CD4-positive, alpha-beta T cell treated with Interleukin-4 for 4 hours (primary cell): ENCODE data around the gene NTN1.
"Not testable (repeated sequence)": the region's sequence is repeated elsewhere in the genome, so short reads cannot be mapped to it uniquely, and the experiment has no call there.

Source experiments
- DNase-seq: peaks from one replicate; pipeline ENCODE4 v3.0.0-alpha.2; 2020

The NTN1 gene

DNA sequence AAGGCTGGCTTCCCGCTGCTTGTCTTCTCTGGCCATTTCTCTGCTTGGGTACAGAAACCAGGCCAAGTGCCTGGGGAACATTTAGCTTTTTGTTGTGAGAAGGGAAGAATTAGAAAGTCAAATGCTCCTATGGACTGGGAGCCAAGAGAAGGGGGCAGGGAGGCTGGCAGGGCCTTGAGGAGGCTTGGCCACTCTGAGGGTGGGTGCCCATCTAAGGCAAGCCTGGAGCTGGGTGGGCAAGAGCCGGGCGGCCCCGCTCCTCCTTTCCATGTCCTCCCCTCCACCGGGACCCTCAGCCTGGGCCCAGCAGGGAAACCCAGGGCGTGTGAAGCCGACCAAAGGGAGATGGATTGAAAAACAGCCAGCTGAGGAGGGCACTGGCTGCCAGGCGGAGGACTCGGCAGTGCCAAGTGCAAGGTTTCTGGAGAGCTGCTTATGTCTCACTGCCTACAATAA lies 69.4 kb downstream of the NTN1 start:
- no peak for DNase-seq

DNA sequence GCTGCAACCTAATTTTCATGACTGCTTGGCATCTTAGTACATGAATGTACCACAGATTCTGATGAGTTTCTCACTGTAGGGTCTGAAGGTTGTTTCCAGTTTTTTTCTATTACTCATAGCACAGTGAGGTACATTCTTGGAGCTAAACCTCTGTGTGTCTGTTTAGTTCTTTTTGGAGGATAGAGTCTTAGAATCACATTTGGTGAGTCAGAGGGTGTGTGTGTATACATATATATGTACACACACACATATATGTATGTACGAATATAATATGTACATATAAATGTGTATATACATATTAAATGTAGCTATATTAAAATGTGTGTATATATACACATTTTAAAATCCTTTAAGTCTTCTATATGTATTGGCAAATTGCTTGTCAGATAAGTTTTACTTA lies 72.9 kb downstream of the NTN1 start:
- no peak for DNase-seq

DNA sequence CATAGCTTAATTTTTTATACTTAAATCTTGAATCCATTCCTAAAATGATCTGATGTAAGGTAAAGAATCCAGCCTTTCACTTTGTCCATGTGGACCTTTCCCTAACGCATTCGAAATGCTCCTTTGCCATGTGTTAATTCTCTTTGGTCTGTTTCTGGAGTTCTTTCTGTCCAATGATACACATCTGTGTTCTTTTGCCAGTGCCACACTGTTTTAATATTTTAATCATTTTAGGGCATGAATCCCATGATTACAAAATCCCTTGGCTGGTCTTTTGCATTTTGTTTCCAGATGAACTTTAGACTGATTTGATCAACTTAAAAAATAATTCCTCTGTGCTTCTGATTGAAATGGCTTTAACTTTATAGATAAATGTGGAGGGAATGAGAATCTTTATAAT lies 74.1 kb downstream of the NTN1 start:
- DNase-seq, result no peak

DNA sequence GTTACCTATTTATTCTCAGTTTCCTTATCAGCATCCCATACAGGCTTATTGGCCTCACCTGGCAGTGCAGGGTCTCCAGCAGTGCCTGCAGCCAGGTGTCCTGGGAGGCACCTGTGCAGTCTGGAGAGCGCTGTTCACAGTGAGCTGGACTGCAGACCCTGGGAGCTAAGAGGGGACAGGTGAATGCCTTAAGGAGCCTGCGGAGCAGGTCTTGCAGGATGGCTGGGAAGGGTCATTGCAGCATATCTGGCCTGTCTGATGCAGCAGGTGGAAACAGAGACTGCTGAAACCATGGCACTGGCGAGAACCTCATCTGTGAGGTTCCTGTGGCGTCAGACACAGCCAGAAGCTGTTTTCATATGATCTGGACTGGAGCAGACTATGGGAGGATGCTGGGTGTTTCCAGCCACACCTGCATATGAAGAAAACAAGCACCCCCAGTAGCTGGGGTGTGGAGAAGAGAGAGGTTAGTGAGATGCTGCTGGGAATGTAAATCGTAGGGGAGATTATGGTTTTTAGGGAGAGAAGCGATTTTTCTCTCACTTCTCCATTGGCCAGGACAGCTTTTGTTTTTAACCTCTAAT lies 77.0 kb downstream of the NTN1 start:
- no peak for DNase-seq

DNA sequence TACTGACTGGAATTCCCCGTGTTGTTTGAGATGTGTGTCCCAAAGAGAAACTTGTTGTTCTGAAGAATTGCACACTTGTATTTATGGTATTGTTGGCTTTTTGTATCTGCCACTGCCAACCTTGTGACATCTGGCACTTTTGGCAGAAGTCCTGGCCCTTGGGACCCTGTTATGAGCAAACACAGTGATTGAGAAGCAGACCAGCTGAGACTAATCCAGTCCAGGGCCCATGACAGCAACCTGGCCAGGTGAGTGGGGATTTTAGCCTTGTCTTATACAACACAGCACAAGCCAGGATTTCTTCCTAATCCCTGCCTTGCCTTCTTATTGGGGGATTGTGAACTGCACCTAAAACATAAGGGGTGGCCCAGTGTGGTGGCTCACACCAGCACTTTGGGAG lies 80.0 kb downstream of the NTN1 start:
- no peak for DNase-seq

DNA sequence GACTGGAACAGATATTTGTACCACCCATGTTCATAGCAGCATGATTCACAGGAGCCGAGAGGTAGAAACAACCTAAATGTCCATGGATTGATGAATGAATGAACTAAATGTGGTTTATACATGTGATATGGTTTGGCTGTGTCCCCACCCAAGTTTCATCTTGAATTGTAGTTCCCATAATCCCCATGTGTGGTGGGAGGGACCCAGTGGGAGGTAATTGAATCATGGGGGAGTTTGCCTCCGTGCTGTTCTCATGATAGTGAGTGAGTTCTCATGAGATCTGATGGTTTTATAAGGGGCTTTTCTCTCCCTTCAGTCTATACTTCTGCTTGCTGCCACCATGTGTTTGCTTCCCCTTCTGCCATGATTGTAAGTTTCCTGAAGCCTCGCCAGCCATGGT lies 81.9 kb downstream of the NTN1 start:
- DNase-seq, result not testable (repeated sequence)

DNA sequence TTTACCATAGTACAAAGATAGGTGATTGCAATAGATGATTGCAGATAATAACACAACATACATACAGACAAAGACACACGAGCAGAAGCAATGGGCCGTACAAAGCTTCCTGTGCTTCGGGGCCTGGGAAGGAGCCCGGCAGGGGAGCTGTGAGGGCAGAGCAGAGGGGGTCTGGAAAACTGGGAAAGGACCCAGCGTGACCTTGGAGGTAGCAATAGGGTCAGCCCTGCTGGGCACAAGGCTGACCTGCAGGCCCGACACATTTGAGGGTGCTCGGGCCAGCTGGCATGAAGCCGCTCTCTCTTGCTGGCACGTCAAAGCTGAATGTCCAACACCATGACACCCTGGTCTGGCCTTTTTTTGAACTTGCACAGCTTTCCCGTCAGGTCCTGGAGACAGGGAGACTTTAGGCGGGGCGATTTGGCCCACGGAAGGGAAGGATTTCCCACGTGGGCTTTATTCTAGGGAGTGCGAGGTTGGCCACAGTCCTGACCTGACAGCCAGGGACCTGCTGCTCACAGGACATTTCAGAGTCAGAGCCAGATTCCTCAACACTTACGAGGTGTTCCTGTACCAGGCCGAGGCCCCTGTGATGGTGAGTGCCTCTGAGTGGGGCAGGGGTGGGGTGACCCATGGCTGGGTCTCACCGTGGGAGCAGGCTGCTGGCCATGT lies 83.2 kb downstream of the NTN1 start:
- DNase-seq, result no peak

DNA sequence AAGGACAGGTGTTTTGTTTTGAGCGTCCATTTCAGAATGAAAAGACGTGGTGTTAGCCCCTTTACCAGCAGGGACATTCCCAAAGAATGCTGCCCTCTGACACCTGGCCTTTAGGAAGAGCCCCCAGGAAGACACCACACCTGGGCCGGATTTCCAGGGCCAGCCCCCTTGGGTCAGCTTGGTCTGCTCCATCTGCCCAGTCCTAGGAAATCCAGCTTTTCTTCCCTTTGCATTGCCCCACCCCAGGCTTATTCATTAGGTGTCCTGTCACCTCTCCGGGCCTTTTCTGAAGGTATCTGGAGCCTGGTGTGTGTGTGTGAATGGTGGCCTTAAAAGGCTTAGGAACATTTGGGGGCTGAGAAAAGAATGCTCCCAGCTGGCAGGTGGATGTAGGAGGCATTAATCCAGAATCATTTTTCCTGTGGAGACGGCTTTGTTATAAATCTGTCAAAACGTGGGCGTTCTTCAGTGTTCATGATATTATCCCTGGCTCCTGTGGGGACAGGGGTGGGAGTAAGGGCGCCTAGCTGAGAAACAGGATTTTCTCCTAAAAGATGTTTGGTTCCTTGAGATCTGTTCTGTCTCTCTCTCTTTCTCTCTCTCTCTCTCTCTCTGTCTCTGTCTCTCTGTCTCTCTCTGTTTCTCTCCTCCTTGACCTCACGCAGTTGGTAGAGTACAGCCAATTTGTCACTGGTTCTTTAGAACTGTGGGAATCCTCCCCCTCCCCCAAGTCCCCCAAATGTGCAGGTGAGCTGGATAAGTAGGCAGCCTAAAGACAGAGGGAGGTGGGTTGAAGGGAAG lies 84.0 kb downstream of the NTN1 start:
- no peak for DNase-seq

DNA sequence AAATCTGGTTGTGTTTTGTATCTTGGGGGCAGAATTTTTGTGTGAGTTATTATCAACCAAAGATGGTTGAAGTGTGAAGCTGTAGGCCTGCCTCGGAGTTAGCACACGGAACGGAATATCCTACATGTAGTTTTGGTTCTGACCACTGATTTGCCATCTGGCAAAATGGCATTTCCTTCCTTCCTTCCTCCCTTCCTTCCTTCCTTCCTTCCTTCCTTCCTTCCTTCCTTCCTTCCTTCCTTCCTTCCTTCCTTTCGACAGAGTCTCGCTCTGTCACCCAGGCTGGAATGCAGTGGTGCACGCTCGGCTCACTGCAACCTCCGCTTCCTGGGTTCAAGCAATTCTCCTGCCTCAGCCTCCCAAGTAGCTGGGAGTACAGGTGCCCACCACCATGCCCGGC lies 85.0 kb downstream of the NTN1 start:
- DNase-seq, result not testable (repeated sequence)

DNA sequence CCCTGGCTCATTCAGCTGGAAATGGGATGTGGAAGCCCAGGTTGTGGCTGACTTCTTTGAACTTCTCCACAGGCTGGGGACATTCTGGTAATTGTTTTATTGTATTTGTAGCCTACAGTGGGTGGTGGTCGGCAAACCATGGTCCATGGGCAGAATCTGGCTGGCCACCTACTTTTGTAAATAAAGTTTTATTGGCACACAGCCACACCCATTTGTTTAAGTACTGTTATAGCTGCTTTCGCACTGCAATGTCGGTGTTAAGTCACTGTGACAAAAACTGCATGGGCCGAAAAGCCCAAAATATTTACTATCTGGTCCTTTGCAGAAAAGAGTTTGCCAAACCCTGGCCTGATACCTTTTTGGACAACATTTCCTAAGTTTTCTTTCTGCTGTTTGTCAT lies 86.2 kb downstream of the NTN1 start:
- DNase-seq, result no peak

DNA sequence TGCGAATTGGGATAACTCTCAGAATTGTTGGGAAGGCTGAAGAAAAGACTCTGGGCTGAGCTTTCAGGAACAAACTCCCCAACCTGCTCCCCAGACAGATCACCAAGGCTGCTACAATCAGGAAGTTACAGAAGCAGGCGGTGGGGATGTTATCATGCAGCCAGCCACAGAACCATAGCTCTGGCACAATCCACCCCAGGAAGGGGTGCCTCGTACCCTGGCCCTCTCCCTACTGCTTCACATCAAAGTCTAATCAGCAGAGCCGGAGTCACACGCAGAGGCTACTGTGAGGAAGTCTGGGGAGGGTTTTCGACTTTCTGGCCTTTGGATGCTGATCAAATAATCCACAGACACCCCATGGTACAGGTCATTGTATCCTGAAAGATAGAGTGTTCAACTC lies 86.8 kb downstream of the NTN1 start:
- no peak for DNase-seq

DNA sequence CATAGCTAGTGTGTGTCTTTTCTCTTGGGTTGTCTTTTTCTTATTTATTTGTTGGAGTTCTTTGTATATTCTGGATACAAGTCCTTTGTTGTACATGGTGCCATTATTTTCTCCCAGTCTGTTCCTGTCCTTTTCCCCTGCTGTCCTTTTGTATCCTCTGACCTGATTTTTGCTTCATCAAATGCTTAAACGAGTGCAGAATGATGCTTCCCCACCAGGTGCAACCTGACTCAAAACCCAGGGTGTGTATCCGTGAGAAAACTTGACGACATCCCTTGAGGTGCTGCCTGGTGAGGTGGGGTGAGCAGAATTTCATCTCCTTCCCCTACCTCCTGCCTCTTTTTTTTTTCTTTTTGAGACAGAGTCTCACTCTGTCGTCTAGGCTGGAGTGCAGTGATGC lies 88.6 kb downstream of the NTN1 start:
- no peak for DNase-seq

DNA sequence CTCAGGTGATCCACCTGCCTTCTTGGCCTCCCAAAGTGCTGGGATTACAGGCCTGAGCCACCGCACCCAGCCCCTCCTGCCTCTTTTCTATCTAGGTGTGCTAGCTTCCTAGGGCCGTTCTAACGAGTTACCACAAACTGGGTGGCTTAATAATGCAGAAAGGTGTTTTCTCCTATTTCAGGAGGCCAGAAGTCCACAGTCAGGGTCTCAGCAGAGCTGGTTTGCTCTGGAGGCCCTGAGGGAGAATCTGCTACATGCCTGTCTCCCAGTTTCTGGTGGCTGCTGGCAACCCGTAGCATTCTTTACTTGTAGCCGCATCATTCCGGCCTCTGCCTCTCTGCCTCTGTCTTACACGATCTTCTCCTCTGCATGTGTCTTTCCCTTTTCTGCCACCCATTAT lies 89.2 kb downstream of the NTN1 start:
- no peak for DNase-seq

DNA sequence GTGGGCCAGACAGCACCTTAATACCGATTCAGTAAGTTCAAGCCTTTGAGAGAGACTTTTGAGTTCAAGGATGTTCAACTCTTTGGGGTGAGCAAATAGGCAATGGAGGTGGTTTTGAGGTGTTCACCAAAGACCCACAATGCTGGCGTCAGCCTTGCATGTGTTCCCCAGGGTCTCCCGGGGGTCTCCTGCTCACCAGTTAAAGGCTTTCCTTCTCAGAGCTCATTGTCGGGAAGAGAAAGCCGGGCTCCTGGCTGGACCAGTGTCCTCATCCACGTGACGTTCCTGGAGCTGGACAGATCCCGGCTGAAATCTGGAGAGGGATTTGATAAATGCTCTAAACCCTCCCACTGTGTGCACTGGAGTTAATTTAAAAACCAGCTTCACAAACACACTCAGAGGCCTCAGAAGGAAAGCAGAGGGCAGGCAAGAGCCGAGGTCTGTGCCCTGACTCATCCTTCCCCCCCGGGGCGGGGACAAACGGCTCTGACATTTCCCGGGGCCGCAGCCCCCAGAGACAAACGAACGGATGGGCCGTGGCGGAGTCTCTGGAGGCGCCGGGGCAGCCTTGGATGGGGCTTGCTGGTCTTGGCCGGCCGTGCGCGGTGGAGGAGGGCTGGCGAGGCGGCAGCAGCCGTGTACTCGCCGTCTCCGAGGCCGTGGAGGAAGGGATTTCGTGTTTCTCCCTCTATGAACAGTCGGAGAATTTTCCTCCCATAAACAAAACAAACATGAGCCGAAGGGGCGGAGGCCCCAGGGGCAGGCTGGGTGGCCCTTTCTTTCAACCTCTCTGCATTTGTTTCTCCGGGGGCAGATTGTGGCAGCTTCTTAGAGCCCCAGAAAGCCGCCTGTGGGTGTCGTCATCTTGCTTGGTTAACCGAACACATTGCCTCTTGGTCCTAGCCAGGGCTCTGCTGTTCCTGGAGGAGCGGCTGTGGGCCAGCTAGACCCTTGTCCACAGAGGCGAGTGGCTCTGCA lies 94.2 kb downstream of the NTN1 start:
- peak; percentile 8 for DNase-seq

DNA sequence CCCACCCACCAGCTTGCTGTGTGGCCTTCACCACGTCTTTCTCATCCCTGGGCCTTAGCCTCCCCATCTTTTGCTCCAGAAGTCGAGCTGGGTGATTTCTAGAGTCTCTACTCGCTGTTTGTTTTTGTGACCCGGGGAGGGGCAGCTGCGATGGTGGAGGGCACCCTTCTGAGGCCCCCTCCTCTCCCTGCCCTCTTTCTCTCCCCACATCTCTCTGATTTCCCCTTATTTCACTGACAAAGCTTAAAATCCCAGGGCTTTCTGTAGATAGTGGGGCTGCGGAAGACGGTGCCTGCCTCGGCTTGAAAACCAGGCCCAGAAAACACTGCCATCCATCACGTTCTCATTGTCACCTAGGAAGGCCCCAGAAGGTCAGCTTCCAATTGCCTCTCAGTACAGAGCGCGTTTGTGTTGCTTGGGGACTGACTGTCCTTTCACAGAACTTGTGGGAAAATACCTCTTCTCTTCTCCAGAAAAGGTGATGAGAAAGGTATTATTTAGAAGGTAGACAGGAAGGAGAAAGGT lies 95.1 kb downstream of the NTN1 start:
- DNase-seq, result no peak

DNA sequence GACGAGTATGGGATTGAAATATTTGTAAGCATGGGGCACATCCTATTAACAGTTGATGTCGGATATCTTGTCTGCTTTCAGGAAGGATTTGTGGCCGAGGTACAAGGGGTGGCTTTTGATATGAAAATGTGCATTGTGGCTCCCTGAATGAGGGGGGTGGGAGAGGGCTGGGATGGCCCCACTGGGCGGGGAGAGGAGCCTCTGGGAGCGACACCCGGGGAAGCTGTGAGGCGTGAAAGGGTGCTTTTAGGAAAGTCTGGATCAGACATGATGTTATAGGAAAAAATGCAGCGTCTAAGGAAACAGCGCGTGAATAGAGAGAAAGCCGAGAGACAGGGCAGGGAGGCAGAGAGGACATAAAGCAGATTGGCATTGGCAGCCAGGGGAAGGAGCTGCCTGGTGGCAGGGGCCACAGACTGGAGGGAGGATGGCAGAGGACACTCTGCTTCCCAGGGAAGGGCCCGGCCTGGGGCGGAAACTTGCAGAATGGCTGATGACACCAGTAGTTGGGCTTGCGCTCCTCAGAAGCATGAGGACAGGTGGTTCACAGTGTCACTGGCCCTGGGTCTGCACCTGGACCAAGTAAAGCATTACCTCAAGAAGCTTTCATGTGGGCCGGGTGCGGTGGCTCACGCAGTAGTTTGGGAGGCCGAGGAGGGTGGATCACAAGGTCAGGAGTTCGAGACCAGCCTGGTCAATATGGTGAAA lies 95.7 kb downstream of the NTN1 start:
- no peak for DNase-seq

DNA sequence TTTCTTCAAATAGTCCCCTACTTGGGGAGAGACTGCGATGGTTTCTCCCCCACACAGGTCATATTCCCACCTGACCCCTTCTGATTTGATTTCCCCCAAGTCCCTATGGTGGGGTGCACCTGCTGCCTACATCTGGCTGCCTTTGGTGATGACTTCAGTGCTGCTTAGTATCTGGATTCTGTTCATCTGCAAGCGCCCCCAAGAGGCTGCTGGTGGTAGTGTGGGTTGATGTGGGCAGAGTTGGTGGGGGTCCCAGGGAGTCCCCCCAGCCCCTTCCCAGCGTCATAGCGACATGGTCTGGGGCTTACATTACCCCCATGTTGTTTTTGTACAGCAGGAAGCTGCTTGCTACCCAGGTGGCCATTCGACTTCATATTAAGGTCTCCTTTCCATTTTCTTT lies 99.2 kb downstream of the NTN1 start:
- DNase-seq, result no peak

DNA sequence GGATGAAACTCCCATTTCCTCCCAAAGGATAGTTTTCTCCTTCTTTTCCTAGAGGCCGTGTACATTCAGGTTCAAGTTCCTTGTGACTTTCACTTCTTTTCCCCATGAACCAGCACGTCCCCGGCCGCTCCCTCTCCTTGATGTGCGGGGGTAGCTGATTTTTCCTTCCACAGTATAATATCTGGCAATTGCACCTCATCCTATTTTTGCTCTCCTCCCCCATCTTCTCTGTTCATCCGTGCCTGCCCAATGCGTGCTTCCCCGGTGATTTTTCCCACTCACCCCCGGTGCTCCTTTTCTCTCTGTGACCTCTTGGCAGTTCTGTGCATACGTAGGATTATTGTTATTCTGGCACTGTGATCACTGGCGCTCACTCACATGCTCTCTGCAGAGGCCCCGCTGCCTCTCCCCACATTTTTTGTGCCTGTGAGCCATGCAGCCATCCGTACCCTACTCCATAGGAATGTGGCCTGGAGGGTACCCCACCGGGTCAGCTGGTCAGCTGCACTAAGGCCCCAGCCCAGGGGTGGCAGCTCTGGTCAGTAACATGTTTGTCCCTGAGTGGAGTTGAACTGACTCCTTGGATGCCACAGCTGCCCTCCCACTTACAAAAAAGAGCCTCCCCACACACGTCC lies 100.0 kb downstream of the NTN1 start:
- DNase-seq, result no peak

DNA sequence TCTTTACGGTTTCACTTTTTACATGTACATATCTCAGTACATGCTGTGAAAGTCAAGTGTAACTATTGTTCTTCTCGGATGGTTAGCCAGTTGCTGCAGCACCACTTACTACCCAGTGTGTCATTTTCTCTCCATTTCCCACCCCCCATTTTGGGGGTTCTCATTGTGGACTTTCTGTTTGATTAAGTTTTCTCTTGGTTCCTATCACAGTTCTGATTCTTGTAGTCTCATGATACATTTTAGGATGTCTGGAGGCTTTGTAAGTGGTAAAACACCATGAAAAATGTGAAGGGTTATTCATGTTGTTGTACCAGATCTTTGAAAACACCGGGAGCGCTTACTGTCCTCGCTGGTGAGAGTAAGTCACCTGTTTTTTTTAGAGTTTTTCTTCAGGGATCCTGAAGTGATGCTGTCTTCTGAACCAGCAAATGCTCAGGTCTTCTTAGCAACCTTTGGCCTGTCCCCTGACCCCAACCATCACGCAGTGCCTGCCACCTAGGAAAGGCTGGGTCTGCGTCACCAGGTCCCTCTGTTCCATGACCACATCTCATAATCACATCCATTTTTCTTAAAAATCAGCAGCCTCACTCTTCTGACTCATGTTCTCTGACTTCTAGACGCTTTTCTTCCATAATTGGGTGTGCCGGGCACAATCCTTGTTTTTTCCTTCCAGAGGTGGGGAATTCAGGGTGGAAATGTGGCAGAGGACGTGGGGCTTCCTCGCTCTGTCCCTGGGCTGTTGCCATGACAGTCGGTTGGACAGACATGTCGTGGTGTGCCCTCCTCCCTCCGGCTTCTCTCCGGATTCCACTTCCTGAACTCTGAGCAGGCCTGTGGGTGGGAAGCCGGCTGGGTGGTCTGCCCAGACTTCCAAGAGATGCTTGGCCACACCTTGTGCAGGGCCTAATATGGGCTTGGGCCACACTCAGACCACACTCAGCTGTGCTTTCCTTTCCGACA lies 102.6 kb downstream of the NTN1 start:
- DNase-seq, result no peak

DNA sequence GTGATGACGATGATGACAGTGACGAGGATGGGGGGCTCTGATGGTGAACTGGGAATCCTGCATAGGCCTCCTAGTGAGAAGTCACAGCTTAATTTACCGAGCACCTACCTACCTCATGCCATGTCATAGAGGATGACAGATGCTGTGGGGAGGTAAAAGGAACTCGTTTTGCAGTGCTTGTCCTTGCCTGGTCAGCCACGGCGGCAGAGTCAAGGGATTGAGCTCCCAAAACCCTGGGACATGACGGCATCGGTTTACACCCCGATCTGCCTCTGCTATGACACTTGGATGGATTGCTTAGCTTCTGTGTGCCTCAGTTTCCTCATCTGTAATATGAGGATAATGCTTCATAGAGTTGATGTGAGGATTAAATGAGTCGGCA lies 103.2 kb downstream of the NTN1 start:
- DNase-seq, result no peak
